HEK293 (cell line): Measurements from ENCODE around the gene JTB.

ENCODE experiments used
- CTCF ChIA-PET: fragments of 350-600 bp; formaldehyde crosslinking; extraction: SDS; loops from one replicate; lab custom pipeline; 2021; ENCODE audit warnings: antibody characterized with exemption; lab: Yijun Ruan, JAX
- POLR2A ChIA-PET: fragments of 300-600 bp; formaldehyde crosslinking; extraction: SDS; loops from one replicate; lab custom pipeline; 2020; ENCODE audit warnings: antibody characterized with exemption, inconsistent platforms; lab: Yijun Ruan, JAX
- H3K27ac ChIP-seq: fragments of 200-500 bp; sonication (Bioruptor generic); 2 replicates; pipeline ENCODE4 v1.5.1; 2014; ENCODE audit warnings: low read depth, low read length, control low read depth, inconsistent platforms; ENCODE audit errors: extremely low read depth
- H3K36me3 ChIP-seq, 2 experiments: fragments of 200-500 bp in 1 of 2; sonication (Bioruptor generic) in 1 of 2; 1 replicate in 1 of 2; 2 replicates in 1 of 2; pipeline ENCODE4 v1.5.1; 2014 to 2017; ENCODE audit warnings: inconsistent platforms in 2 of 2, low read length in 2 of 2; ENCODE audit not compliant: control insufficient read depth in 2 of 2, insufficient read depth in 1 of 2
- H3K4me1 ChIP-seq: fragments of 200-500 bp; sonication (Bioruptor generic); 2 replicates; pipeline ENCODE4 v1.5.1; 2014; ENCODE audit warnings: mild to moderate bottlenecking, low read length, inconsistent platforms; ENCODE audit not compliant: control insufficient read depth, insufficient read depth
- H3K4me3 ChIP-seq: 2 replicates; pipeline ENCODE4 v1.5.1; 2011; ENCODE audit warnings: low read depth, mild to moderate bottlenecking, control low read depth, low read length, moderate library complexity
- H3K9me3 ChIP-seq: fragments of 200-500 bp; sonication (Bioruptor generic); 2 replicates; pipeline ENCODE4 v1.5.1; 2014; ENCODE audit warnings: low read depth, low read length, inconsistent platforms; ENCODE audit not compliant: control insufficient read depth, insufficient read depth
- EGR2 ChIP-seq: fragments of 450-650 bp; formaldehyde crosslinking; IDR thresholded peaks from 2 replicates; pipeline ENCODE4 v1.5.1; 2016; ENCODE audit warnings: low read depth, missing biosample characterization, missing genetic modification characterization
- HOXC10 ChIP-seq: sonication (generic); formaldehyde crosslinking; IDR thresholded peaks from 2 replicates; pipeline ENCODE4 v1.8.1; 2023; ENCODE audit warnings: mild to moderate bottlenecking, missing genetic modification reagents
- IKZF3 ChIP-seq: fragments of 450-650 bp; IDR thresholded peaks from 2 replicates; pipeline ENCODE4 v1.5.0; 2018; ENCODE audit warnings: missing biosample characterization, mild to moderate bottlenecking, missing genetic modification characterization, moderate library complexity
- KLF9 ChIP-seq: fragments of 450-650 bp; formaldehyde crosslinking; IDR thresholded peaks from 2 replicates; pipeline ENCODE4 v1.5.1; 2016; ENCODE audit warnings: missing biosample characterization, missing genetic modification characterization, low read depth
- MZF1 ChIP-seq: fragments of 450-650 bp; formaldehyde crosslinking; IDR thresholded peaks from 2 replicates; pipeline ENCODE4 v1.5.1; 2017; ENCODE audit warnings: missing biosample characterization, missing genetic modification characterization, borderline replicate concordance
- PRDM6 ChIP-seq: fragments of 450-650 bp; formaldehyde crosslinking; IDR thresholded peaks from 2 replicates; pipeline ENCODE4 v1.5.1; 2017; ENCODE audit warnings: missing biosample characterization, missing genetic modification characterization
- SCRT2 ChIP-seq: fragments of 450-650 bp; formaldehyde crosslinking; IDR thresholded peaks from 2 replicates; pipeline ENCODE4 v1.5.1; 2016; ENCODE audit warnings: missing biosample characterization, missing genetic modification characterization
- YY2 ChIP-seq: fragments of 450-650 bp; formaldehyde crosslinking; IDR thresholded peaks from 2 replicates; pipeline ENCODE4 v1.5.1; 2016; ENCODE audit warnings: missing biosample characterization, missing genetic modification characterization
- ZBTB48 ChIP-seq: fragments of 450-650 bp; formaldehyde crosslinking; IDR thresholded peaks from 2 replicates; pipeline ENCODE4 v1.5.1; 2016; ENCODE audit warnings: missing biosample characterization, missing genetic modification characterization
- ZBTB8A ChIP-seq: fragments of 450-650 bp; formaldehyde crosslinking; IDR thresholded peaks from 2 replicates; pipeline ENCODE4 v1.5.1; 2016; ENCODE audit warnings: missing biosample characterization, missing genetic modification characterization
- ZFHX2 ChIP-seq: fragments of 450-650 bp; formaldehyde crosslinking; conservative IDR thresholded peaks from 2 replicates; pipeline ENCODE4 v1.5.1; 2016; ENCODE audit warnings: missing biosample characterization, missing genetic modification characterization
- ZNF10 ChIP-seq: fragments of 450-650 bp; formaldehyde crosslinking; IDR thresholded peaks from 2 replicates; pipeline ENCODE4 v1.5.1; 2017; ENCODE audit warnings: missing biosample characterization, missing genetic modification characterization
- ZNF169 ChIP-seq: fragments of 450-650 bp; formaldehyde crosslinking; IDR thresholded peaks from 2 replicates; pipeline ENCODE4 v1.5.1; 2016; ENCODE audit warnings: missing biosample characterization, missing genetic modification characterization
- ZNF221 ChIP-seq: fragments of 450-650 bp; formaldehyde crosslinking; IDR thresholded peaks from 2 replicates; pipeline ENCODE4 v1.5.1; 2017; ENCODE audit warnings: missing biosample characterization, missing genetic modification characterization, borderline replicate concordance
- ZNF23 ChIP-seq: fragments of 450-650 bp; formaldehyde crosslinking; IDR thresholded peaks from 2 replicates; pipeline ENCODE4 v1.5.1; 2016; ENCODE audit warnings: missing biosample characterization, missing genetic modification characterization, borderline replicate concordance
- ZNF239 ChIP-seq: fragments of 450-650 bp; formaldehyde crosslinking; IDR thresholded peaks from 2 replicates; pipeline ENCODE4 v1.5.1; 2016; ENCODE audit warnings: missing biosample characterization, missing genetic modification characterization
- ZNF341 ChIP-seq: fragments of 450-650 bp; formaldehyde crosslinking; IDR thresholded peaks from 2 replicates; pipeline ENCODE4; 2016; ENCODE audit warnings: low read depth, missing biosample characterization, missing genetic modification characterization
- ZNF350 ChIP-seq: fragments of 450-650 bp; formaldehyde crosslinking; IDR thresholded peaks from 2 replicates; pipeline ENCODE4 v1.5.0; 2017; ENCODE audit warnings: missing biosample characterization, mild to moderate bottlenecking, missing genetic modification characterization
- ZNF391 ChIP-seq: fragments of 450-650 bp; formaldehyde crosslinking; IDR thresholded peaks from 2 replicates; pipeline ENCODE4 v1.5.1; 2016; ENCODE audit warnings: low read depth, missing biosample characterization, missing genetic modification characterization, borderline replicate concordance
- ZNF423 ChIP-seq: fragments of 450-650 bp; formaldehyde crosslinking; IDR thresholded peaks from 2 replicates; pipeline ENCODE4 v1.5.1; 2016; ENCODE audit warnings: missing biosample characterization, missing genetic modification characterization
- ZNF449 ChIP-seq: fragments of 450-650 bp; formaldehyde crosslinking; IDR thresholded peaks from 2 replicates; pipeline ENCODE4 v1.5.1; 2017; ENCODE audit warnings: missing biosample characterization, mild to moderate bottlenecking, missing genetic modification characterization, moderate library complexity
- ZNF561 ChIP-seq: fragments of 450-650 bp; IDR thresholded peaks from 2 replicates; pipeline ENCODE4 v1.5.1; 2018; ENCODE audit warnings: missing biosample characterization, missing genetic modification characterization, borderline replicate concordance
- ZNF580 ChIP-seq: fragments of 450-650 bp; formaldehyde crosslinking; IDR thresholded peaks from 2 replicates; pipeline ENCODE4 v1.5.1; 2016; ENCODE audit warnings: missing biosample characterization, missing genetic modification characterization
- ZNF624 ChIP-seq: fragments of 450-650 bp; formaldehyde crosslinking; IDR thresholded peaks from 2 replicates; pipeline ENCODE4 v1.5.1; 2017; ENCODE audit warnings: missing biosample characterization, missing genetic modification characterization
- ZNF654 ChIP-seq: fragments of 450-650 bp; formaldehyde crosslinking; IDR thresholded peaks from 2 replicates; pipeline ENCODE4 v1.5.1; 2016; ENCODE audit warnings: low read depth, missing biosample characterization, missing genetic modification characterization
- ZNF660 ChIP-seq: fragments of 450-650 bp; IDR thresholded peaks from 2 replicates; pipeline ENCODE4 v1.5.1; 2018; ENCODE audit warnings: missing biosample characterization, mild to moderate bottlenecking, missing genetic modification characterization
- ZNF677 ChIP-seq: fragments of 450-650 bp; IDR thresholded peaks from 2 replicates; pipeline ENCODE4 v1.5.0; 2018; ENCODE audit warnings: missing biosample characterization, mild to moderate bottlenecking, missing genetic modification characterization, moderate library complexity
- ZNF701 ChIP-seq: fragments of 450-650 bp; formaldehyde crosslinking; IDR thresholded peaks from 2 replicates; pipeline ENCODE4 v1.5.1; 2016; ENCODE audit warnings: missing biosample characterization, missing genetic modification characterization
- ZNF768 ChIP-seq: fragments of 450-650 bp; formaldehyde crosslinking; IDR thresholded peaks from 2 replicates; pipeline ENCODE4 v1.5.1; 2018; ENCODE audit warnings: missing biosample characterization, mild to moderate bottlenecking, missing genetic modification characterization
- ZNF843 ChIP-seq: fragments of 450-650 bp; formaldehyde crosslinking; IDR thresholded peaks from 2 replicates; pipeline ENCODE4 v1.5.1; 2016; ENCODE audit warnings: missing biosample characterization, missing genetic modification characterization
- ZSCAN16 ChIP-seq: fragments of 450-650 bp; formaldehyde crosslinking; IDR thresholded peaks from 2 replicates; pipeline ENCODE4 v1.5.1; 2016; ENCODE audit warnings: missing biosample characterization, missing genetic modification characterization
- ZSCAN30 ChIP-seq: fragments of 450-650 bp; IDR thresholded peaks from 2 replicates; pipeline ENCODE4 v1.5.1; 2018; ENCODE audit warnings: missing biosample characterization, mild to moderate bottlenecking, missing genetic modification characterization, moderate library complexity

JTB gene

GRCh38 chr1:153967107-153967999 is 10.1 kb downstream of the JTB start, which contains the start of gene CREB3L4 (continued):
- TF ChIP-seq ZNF580 (tag by site-specific recombination) (peak; percentile 38; the same call in 1 of the 2 replicates), ZNF654 (0 out of 2 replicates have a peak, but pooled peaks have one; percentile 7), ZNF10 (tag by site-specific recombination) (no peak), ZNF624 (tag by site-specific recombination) (no peak), SCRT2 (peak; percentile 91), ZNF239 (tag by site-specific recombination) (no peak), ZNF768 (tag by site-specific recombination) (no peak; the same call in 1 of the 2 replicates), ZNF701 (tag by site-specific recombination) (no peak), ZNF449 (no peak), ZNF350 (tag by site-specific recombination) (no peak), PRDM6 (no peak), ZNF23 (tag by site-specific recombination) (no peak)

GRCh38 chr1:153963850-153964331 is 13.6 kb downstream of the JTB start:
- POLR2A ChIA-PET, result interaction anchor here (0.6 to 3.0 kb wide), 18 partner anchors 9 to 326 kb away, joined by 3 to 58 read pairs (median 5); partner anchors contain the start of genes DENND4B, GATAD2B, INTS3 and JTB
- Histone ChIP-seq H3K27ac (peak overlapping the region; percentile 66), H3K9me3 (no peaks in the 10 kb centered on the region), H3K4me3 (peak overlapping the region; percentile 62), H3K36me3 (peaks cover 0 to 31% of the 10 kb centered on the region in 2 experiments; a peak in 2 of 3 replicates), H3K4me1 (peaks cover 4% of the 10 kb centered on the region; the same call in 1 of the 2 replicates)
- CTCF ChIA-PET, result interaction anchor here (0.8 to 2.2 kb wide), 4 partner anchors 17 to 167 kb away, joined by 5 to 9 read pairs (median 8); partner anchors contain the start of genes DENND4B and RAB13
- TF ChIP-seq ZBTB8A (peak; percentile 61), EGR2 (tag by site-specific recombination) (peak; percentile 87), IKZF3 (peak; percentile 78), ZNF391 (tag by site-specific recombination) (no peak), ZFHX2 (peak; percentile 78), ZNF654 (no peak), ZNF239 (tag by site-specific recombination) (no peak), ZNF561 (tag by site-specific recombination) (peak; percentile 50; the same call in 1 of the 2 replicates), YY2 (tag by site-specific recombination) (no peak), ZNF169 (tag by site-specific recombination) (no peak), ZNF677 (tag by site-specific recombination) (no peak), ZNF341 (tag by site-specific recombination) (peak; percentile 98), HOXC10 (CRISPR knock-in tag) (no peak), ZSCAN16 (peak; percentile 47; the same call in 1 of the 2 replicates), ZNF423 (tag by site-specific recombination) (peak; percentile 94), ZSCAN30 (tag by site-specific recombination) (no peak; the same call in 1 of the 2 replicates), ZBTB48 (tag by site-specific recombination) (peak; percentile 20; the same call in 1 of the 2 replicates), ZNF660 (0 out of 2 replicates have a peak, but pooled peaks have one; percentile 53), ZNF843 (tag by site-specific recombination) (no peak), ZNF221 (tag by site-specific recombination) (no peak), MZF1 (no peak), KLF9 (tag by site-specific recombination) (0 out of 2 replicates have a peak, but pooled peaks have one; percentile 29)
